ENCODE measurements around the gene NOC2L. TPM values are rescaled to one million over a fixed set of nuclear protein-coding genes. Genes with fewer than 3 reads are reported as not detected.

Gene NOC2L
- polyA plus RNA-seq, 2 of the 4 experiments (the other 2 are of a cell fraction), result 48.4 to 73.5 TPM

GRCh38 chr1:938088-938683, 20.9 kb downstream of the NOC2L start (continued):
- TF ChIP-seq GATA3 (IDR thresholded peaks at IDR 0.05; ENCODE audit: borderline replicate concordance) (no peak; the same call in 1 of the 2 replicates), CTCF (IDR thresholded peaks at IDR 0.05) (peak; percentile 49), MAZ (IDR thresholded peaks at IDR 0.05; ENCODE audit: borderline replicate concordance, low read depth, low read length) (no peak), HOXB13 (CRISPR knock-in tag; IDR thresholded peaks at IDR 0.05; ENCODE audit: low read depth) (no peak), EP300 (IDR thresholded peaks at IDR 0.05) (peak; percentile 55 to 61; a peak in 3 of 5 replicates), MAFK (IDR thresholded peaks at IDR 0.05; ENCODE audit: partially characterized antibody) (no peak)

GRCh38 chr1:937521-937920, 21.5 kb downstream of the NOC2L start:
- FAIRE-seq (no peak), DNase-seq (ENCODE audit: low read depth in 1 of 2, low spot score in 1 of 2) (no peak), ATAC-seq (no peak)
- H3K4me2 ChIP-seq, result peak overlapping the region; percentile 100
- TF ChIP-seq MAZ (IDR thresholded peaks at IDR 0.05; ENCODE audit: borderline replicate concordance, low read depth, low read length), result no peak
- POLR2A ChIA-PET, result no interaction called here
- peaks cover 47% of the 10 kb centered on the region for H3K4me1 ChIP-seq
- peak overlapping the region; percentile 100 for H3K27ac ChIP-seq
- H3K4me3 ChIP-seq, result no peak overlapping the region
- CTCF ChIA-PET, result interaction anchor here (0.7 to 8.1 kb wide), 16 partner anchors 9 to 256 kb away, joined by 3 to 84 read pairs (median 6); partner anchors contain the start of gene SAMD11
- no peaks in the 10 kb centered on the region for H3K9me3 ChIP-seq
- 88% methylated on average over 5 of the region's 16 CpGs for WGBS (ENCODE audit: missing lambda C conversion rate)

- DNase-seq (ENCODE audit: low read depth in 1 of 2, low spot score in 1 of 2) (no peak), FAIRE-seq (no peak), ATAC-seq (no peak)
- POLR2A ChIA-PET, result no interaction called here
- 93% methylated on average over 18 of the region's 45 CpGs for WGBS (ENCODE audit: missing lambda C conversion rate)
- no peak overlapping the region for H3K4me2 ChIP-seq
- H3K4me3 ChIP-seq, result no peak overlapping the region
- H3K27ac ChIP-seq, result peak overlapping the region; percentile 100; a peak in 5 of 6 replicates
- no peak for TF ChIP-seq HES2 (IDR thresholded peaks at IDR 0.05)
- TF ChIP-seq JUN (IDR thresholded peaks at IDR 0.05), result no peak
- no peak for TF ChIP-seq EHMT2 (IDR thresholded peaks at IDR 0.05; ENCODE audit: low read depth)
- no peak for TF ChIP-seq CBX8 (IDR thresholded peaks at IDR 0.05)
- no peak for TF ChIP-seq ELK1 (IDR thresholded peaks at IDR 0.05; ENCODE audit: low read depth, low read length)
- no peak for TF ChIP-seq JUNB (IDR thresholded peaks at IDR 0.05)
- TF ChIP-seq TP53 (CRISPR knock-in tag; IDR thresholded peaks at IDR 0.05), result no peak
- no peak for TF ChIP-seq USF2 (IDR thresholded peaks at IDR 0.05)
- no peak for TF ChIP-seq ESRRA (IDR thresholded peaks at IDR 0.05; ENCODE audit: borderline replicate concordance, low read length)
- TF ChIP-seq HMGXB4 (CRISPR knock-in tag; IDR thresholded peaks at IDR 0.05; ENCODE audit: borderline replicate concordance), result no peak
- TF ChIP-seq CBX2 (IDR thresholded peaks at IDR 0.05; ENCODE audit: borderline replicate concordance, low read depth), result no peak
- no peak for TF ChIP-seq BCL3 (IDR thresholded peaks at IDR 0.05)
- TF ChIP-seq FOXS1 (CRISPR knock-in tag; IDR thresholded peaks at IDR 0.05), result no peak
- TF ChIP-seq KDM5A (IDR thresholded peaks at IDR 0.05), result no peak
- no peak for TF ChIP-seq FOSL2 (IDR thresholded peaks at IDR 0.05)
- no peak for TF ChIP-seq FOSL2 (CRISPR knock-in tag; IDR thresholded peaks at IDR 0.05)
- TF ChIP-seq ZSCAN20 (CRISPR knock-in tag; IDR thresholded peaks at IDR 0.05), result no peak
- H3K4me1 ChIP-seq, result peaks cover 48% of the 10 kb centered on the region
- H3K9me3 ChIP-seq, result no peaks in the 10 kb centered on the region
- CTCF ChIA-PET, result interaction anchor here (1.1 to 5.4 kb wide), 4 partner anchors 16 to 127 kb away, joined by 4 to 30 read pairs (median 8); no protein-coding TSS in a partner anchor
Measured at GRCh38 chr1:936348-937264, 22.4 kb downstream of the NOC2L start.

All from A549 (cell line).